ENCODE data around the gene ICE1. TPM values are rescaled to one million over a fixed set of nuclear protein-coding genes. Genes with fewer than 3 reads are reported as not detected.
"Not testable (repeated sequence)": the region's sequence is repeated elsewhere in the genome, so short reads cannot be mapped to it uniquely, and the experiment has no call there.

Gene ICE1
- total RNA-seq, 2 experiments from 2014 or later = 23.4 to 24.4 TPM

- H3K4me3 Mint-ChIP-seq = no peak overlapping the region
- CTCF ChIA-PET = no interaction called here
- no peaks in the 10 kb centered on the region for H3K36me3 Mint-ChIP-seq (ENCODE audit: low read depth)
- H3K4me1 Mint-ChIP-seq = no peaks in the 10 kb centered on the region
- no peak for DNase-seq
- H3K27ac Mint-ChIP-seq = no peak overlapping the region
- POLR2A ChIA-PET = no interaction called here
- H3K9me3 Mint-ChIP-seq = peaks cover 12% of the 10 kb centered on the region
- H3K27me3 Mint-ChIP-seq = no peaks in the 10 kb centered on the region
Observed at GRCh38 chr5:5409151-5409810, 13.2 kb upstream of the ICE1 start.

GRCh38 chr5:5413856-5414255 lies 8.6 kb upstream of the ICE1 start:
- H3K36me3 Mint-ChIP-seq (ENCODE audit: low read depth); POLR2A ChIA-PET: not testable (repeated sequence)

GRCh38 chr5:5414999-5415398 lies 7.5 kb upstream of the ICE1 start:
- Mint-ChIP-seq H3K36me3 (ENCODE audit: low read depth) (no peaks in the 10 kb centered on the region), H3K27ac (no peak overlapping the region), H3K9me3 (peaks cover 6% of the 10 kb centered on the region), H3K27me3 (no peaks in the 10 kb centered on the region), H3K4me1 (peaks cover 10% of the 10 kb centered on the region), H3K4me3 (no peak overlapping the region)
- ChIA-PET POLR2A (no interaction called here), CTCF (no interaction called here)
- DNase-seq = no peak

More at GRCh38 chr5:5413856-5414255, 8.6 kb upstream of the ICE1 start:
- H3K27me3 Mint-ChIP-seq, DNase-seq, H3K4me1 Mint-ChIP-seq, CTCF ChIA-PET, H3K4me3 Mint-ChIP-seq, H3K27ac Mint-ChIP-seq: not testable (repeated sequence)
- H3K9me3 Mint-ChIP-seq = peaks cover 12% of the 10 kb centered on the region

- Mint-ChIP-seq H3K4me3 (no peak overlapping the region), H3K27me3 (no peaks in the 10 kb centered on the region), H3K27ac (no peak overlapping the region), H3K9me3 (peaks cover under 1% of the 10 kb centered on the region), H3K36me3 (ENCODE audit: low read depth) (no peaks in the 10 kb centered on the region), H3K4me1 (peaks cover 23% of the 10 kb centered on the region)
- DNase-seq = no peak
- CTCF ChIA-PET = no interaction called here
- POLR2A ChIA-PET = no interaction called here
Observed at GRCh38 chr5:5416733-5417132, 5.7 kb upstream of the ICE1 start.

- Mint-ChIP-seq H3K27ac (no peak overlapping the region), H3K9me3 (no peaks in the 10 kb centered on the region), H3K27me3 (no peaks in the 10 kb centered on the region), H3K36me3 (ENCODE audit: low read depth) (no peaks in the 10 kb centered on the region), H3K4me3 (no peak overlapping the region), H3K4me1 (peaks cover 26% of the 10 kb centered on the region)
- ChIA-PET POLR2A (no interaction called here), CTCF (interaction anchor here (2.5 kb wide), 1 partner anchor 277 kb away, joined by 15 read pairs; the partner anchor contains the start of gene ADAMTS16)
- DNase-seq = no peak
Observed at GRCh38 chr5:5418006-5418405, 4.5 kb upstream of the ICE1 start.

GRCh38 chr5:5418764-5419163 lies 3.7 kb upstream of the ICE1 start:
- Mint-ChIP-seq H3K27me3 (no peaks in the 10 kb centered on the region), H3K4me1 (peaks cover 26% of the 10 kb centered on the region), H3K36me3 (ENCODE audit: low read depth) (no peaks in the 10 kb centered on the region), H3K27ac (no peak overlapping the region), H3K4me3 (no peak overlapping the region), H3K9me3 (no peaks in the 10 kb centered on the region)
- ChIA-PET POLR2A (no interaction called here), CTCF (interaction anchor here (2.5 kb wide), 1 partner anchor 278 kb away, joined by 15 read pairs; the partner anchor contains the start of gene ADAMTS16)
- DNase-seq = no peak

GRCh38 chr5:5419291-5420210 lies 2.9 kb upstream of the ICE1 start:
- Mint-ChIP-seq H3K27ac (no peak overlapping the region), H3K9me3 (no peaks in the 10 kb centered on the region), H3K27me3 (no peaks in the 10 kb centered on the region), H3K36me3 (ENCODE audit: low read depth) (no peaks in the 10 kb centered on the region), H3K4me1 (peaks cover 26% of the 10 kb centered on the region), H3K4me3 (no peak overlapping the region)
- ChIA-PET POLR2A (no interaction called here), CTCF (interaction anchor here (2.5 kb wide), 1 partner anchor 279 kb away, joined by 15 read pairs; the partner anchor contains the start of gene ADAMTS16)
- no peak for DNase-seq

GRCh38 chr5:5420251-5420650 lies 2.2 kb upstream of the ICE1 start:
- no peak for DNase-seq
- H3K4me3 Mint-ChIP-seq = no peak overlapping the region
- CTCF ChIA-PET = interaction anchor here (2.5 kb wide), 1 partner anchor 280 kb away, joined by 15 read pairs; the partner anchor contains the start of gene ADAMTS16
- peaks cover 26% of the 10 kb centered on the region for H3K4me1 Mint-ChIP-seq
- no peak overlapping the region for H3K27ac Mint-ChIP-seq
- H3K9me3 Mint-ChIP-seq = no peaks in the 10 kb centered on the region
- no peaks in the 10 kb centered on the region for H3K27me3 Mint-ChIP-seq
- POLR2A ChIA-PET = interaction anchor here (3.2 kb wide), 1 partner anchor 16 kb away, joined by 16 read pairs; no protein-coding TSS in a partner anchor
- no peaks in the 10 kb centered on the region for H3K36me3 Mint-ChIP-seq (ENCODE audit: low read depth)

- POLR2A ChIA-PET = interaction anchor here (0.7 to 3.2 kb wide), 12 partner anchors 15 to 1212 kb away, joined by 3 to 16 read pairs (median 4); partner anchors contain the start of genes MED10 and SRD5A1
- Mint-ChIP-seq H3K4me1 (peaks cover 26% of the 10 kb centered on the region), H3K27me3 (no peaks in the 10 kb centered on the region), H3K9me3 (no peaks in the 10 kb centered on the region), H3K36me3 (ENCODE audit: low read depth) (no peaks in the 10 kb centered on the region), H3K4me3 (peak overlapping the region; percentile 95), H3K27ac (peak overlapping the region; percentile 91)
- CTCF ChIA-PET = interaction anchor here (1.2 to 1.7 kb wide), 3 partner anchors 21 to 108 kb away, joined by 3 to 4 read pairs (median 3); no protein-coding TSS in a partner anchor
- peak; percentile 31 for DNase-seq
Observed at GRCh38 chr5:5421149-5421960, 1.1 kb upstream of the ICE1 start.

GRCh38 chr5:5422819-5423515 lies 490 bp downstream of the ICE1 start:
- CTCF ChIA-PET = interaction anchor here (0.8 to 1.7 kb wide), 6 partner anchors 9 to 282 kb away, joined by 3 to 5 read pairs (median 4); no protein-coding TSS in a partner anchor
- Mint-ChIP-seq H3K4me1 (peaks cover 30% of the 10 kb centered on the region), H3K27me3 (no peaks in the 10 kb centered on the region), H3K36me3 (ENCODE audit: low read depth) (peaks cover 7% of the 10 kb centered on the region), H3K9me3 (no peaks in the 10 kb centered on the region), H3K4me3 (no peak overlapping the region), H3K27ac (peak overlapping the region; percentile 91)
- no peak for DNase-seq
- POLR2A ChIA-PET = interaction anchor here (0.7 to 3.2 kb wide), 9 partner anchors 12 to 1209 kb away, joined by 3 to 16 read pairs (median 4); no protein-coding TSS in a partner anchor

- Mint-ChIP-seq H3K9me3 (no peaks in the 10 kb centered on the region), H3K27ac (no peak overlapping the region), H3K4me1 (peaks cover 31% of the 10 kb centered on the region), H3K36me3 (ENCODE audit: low read depth) (peaks cover 8% of the 10 kb centered on the region), H3K4me3 (no peak overlapping the region), H3K27me3 (no peaks in the 10 kb centered on the region)
- POLR2A ChIA-PET = interaction anchor here (0.7 to 3.2 kb wide), 5 partner anchors 13 to 1209 kb away, joined by 3 to 16 read pairs (median 7); no protein-coding TSS in a partner anchor
- DNase-seq = no peak
- CTCF ChIA-PET = interaction anchor here (0.9 to 1.7 kb wide), 3 partner anchors 13 to 283 kb away, joined by 3 to 5 read pairs (median 4); no protein-coding TSS in a partner anchor
Observed at GRCh38 chr5:5423586-5423985, 1.1 kb downstream of the ICE1 start.

GRCh38 chr5:5424736-5425135 lies 2.3 kb downstream of the ICE1 start:
- no peak for DNase-seq
- CTCF ChIA-PET = no interaction called here

More at GRCh38 chr5:5424736-5425135, 2.3 kb downstream of the ICE1 start:
- POLR2A ChIA-PET = interaction anchor here (0.9 kb wide), 1 partner anchor 18 kb away, joined by 3 read pairs; no protein-coding TSS in a partner anchor
- Mint-ChIP-seq H3K4me3 (no peak overlapping the region), H3K9me3 (no peaks in the 10 kb centered on the region), H3K36me3 (ENCODE audit: low read depth) (peaks cover 11% of the 10 kb centered on the region), H3K27me3 (no peaks in the 10 kb centered on the region), H3K27ac (no peak overlapping the region), H3K4me1 (peaks cover 26% of the 10 kb centered on the region)

Data from activated CD4-positive, alpha-beta memory T cell treated with anti-CD3 and anti-CD28 coated beads, Interleukin-2, amount 10 ng/mL, durations not matched to agents 7 days and 5 days (primary cell).